K562 (cell line): ENCODE data around the gene GPR107. TPM values are rescaled to one million over a fixed set of nuclear protein-coding genes. Genes with fewer than 3 reads are reported as not detected.

ENCODE experiments used
- ARNT ChIP-seq, 2 experiments: fragments of 450-650 bp; IDR thresholded peaks; 2 replicates each; pipeline ENCODE4 v1.6.1; 2016; ENCODE audit warnings: mild to moderate bottlenecking in 1 of 2
- KLF1 ChIP-seq: fragments of 450-650 bp; IDR thresholded peaks from 2 replicates; pipeline ENCODE4 v1.6.1; 2016; ENCODE audit warnings: missing genetic modification characterization, missing compliant biosample characterization
- MEF2A ChIP-seq: IDR thresholded peaks from 2 replicates; pipeline ENCODE4 v1.6.1; 2011; ENCODE audit warnings: low read depth, mild to moderate bottlenecking, low read length, moderate library complexity; ENCODE audit not compliant: control insufficient read depth
- RBBP5 ChIP-seq: fragments of 200-600 bp; sonication (generic); IDR thresholded peaks from 2 replicates; pipeline ENCODE4 v1.6.1; 2012; ENCODE audit warnings: borderline replicate concordance, mild to moderate bottlenecking, low read length, control low read depth, inconsistent platforms; ENCODE audit not compliant: insufficient read depth, poor library complexity, severe bottlenecking
- TAF1 ChIP-seq: IDR thresholded peaks from 2 replicates; pipeline ENCODE4 v1.6.1; 2011; ENCODE audit warnings: mild to moderate bottlenecking, low read length, moderate library complexity; ENCODE audit not compliant: insufficient read depth, control insufficient read depth, severe bottlenecking; ENCODE audit errors: extremely low read depth
- TAL1 ChIP-seq: fragments of 450-650 bp; IDR thresholded peaks from 2 replicates; pipeline ENCODE4 v1.6.1; 2016; ENCODE audit warnings: mild to moderate bottlenecking
- TCF3 ChIP-seq: sonication (generic); formaldehyde crosslinking; IDR thresholded peaks from 2 replicates; pipeline ENCODE4 v1.4.0; 2020; ENCODE audit warnings: mild to moderate bottlenecking, missing genetic modification reagents
- ZEB2 ChIP-seq: fragments of 450-650 bp; IDR thresholded peaks from 2 replicates; pipeline ENCODE4 v1.6.1; 2016
- ZNF121 ChIP-seq: sonication (generic); formaldehyde crosslinking; conservative IDR thresholded peaks from 2 replicates; pipeline ENCODE4 v1.8.0; 2022; ENCODE audit warnings: missing genetic modification reagents
- polyA plus RNA-seq, 8 experiments: library from polyadenylated mRNA; depleted of rRNA in 4 of 8; stranded (reverse) in 5 of 8; unstranded in 3 of 8; fragments of >200 nt; fragmentation: Nextera tagmentation in 2 of 8; fragmentation: Illumina TruSeq in 1 of 8; extraction: Ambion mirVana in 2 of 8; extraction: Trizol in 1 of 8; gene quantifications; 2 replicates each; pipeline versions ENCODE4 v1.2.1 to v1.2.3, GENCODE V29; 2011 to 2014; ENCODE audit warnings: inconsistent platforms in 1 of 8, missing spikeins in 1 of 8
- total RNA-seq, 7 experiments: library from RNA; depleted of rRNA in 6 of 7; stranded (reverse); fragments of >200 nt in 6 of 7; fragmentation: Illumina TruSeq in 2 of 7; extraction: Trizol in 2 of 7; gene quantifications; 2 replicates each; pipeline versions ENCODE4 v1.2.1 to v1.2.3, GENCODE V29; 2011 to 2021; ENCODE audit warnings: low replicate concordance in 1 of 7
- TF ChIP-seq, protein P1 (sequence below): fragments of 450-650 bp; IDR thresholded peaks from 2 replicates; pipeline ENCODE4 v1.6.1; 2016; ENCODE audit warnings: mild to moderate bottlenecking, moderate library complexity
- TF ChIP-seq, protein P2 (sequence below): sonication (generic); formaldehyde crosslinking; IDR thresholded peaks from 2 replicates; pipeline ENCODE4 v1.9.0; 2022; ENCODE audit warnings: mild to moderate bottlenecking, missing genetic modification reagents
- TF ChIP-seq, protein P3 (sequence below), 2 experiments: fragments of 450-650 bp; IDR thresholded peaks; 2 replicates each; pipeline ENCODE4 v1.6.1; 2016

The GPR107 gene
- total and polyA plus RNA-seq, 9 of the 15 experiments (the other 6 are each of a cell fraction or from before 2014, with no cell fraction given) = 3.2 to 34.6 (median 14.4) TPM

DNA sequence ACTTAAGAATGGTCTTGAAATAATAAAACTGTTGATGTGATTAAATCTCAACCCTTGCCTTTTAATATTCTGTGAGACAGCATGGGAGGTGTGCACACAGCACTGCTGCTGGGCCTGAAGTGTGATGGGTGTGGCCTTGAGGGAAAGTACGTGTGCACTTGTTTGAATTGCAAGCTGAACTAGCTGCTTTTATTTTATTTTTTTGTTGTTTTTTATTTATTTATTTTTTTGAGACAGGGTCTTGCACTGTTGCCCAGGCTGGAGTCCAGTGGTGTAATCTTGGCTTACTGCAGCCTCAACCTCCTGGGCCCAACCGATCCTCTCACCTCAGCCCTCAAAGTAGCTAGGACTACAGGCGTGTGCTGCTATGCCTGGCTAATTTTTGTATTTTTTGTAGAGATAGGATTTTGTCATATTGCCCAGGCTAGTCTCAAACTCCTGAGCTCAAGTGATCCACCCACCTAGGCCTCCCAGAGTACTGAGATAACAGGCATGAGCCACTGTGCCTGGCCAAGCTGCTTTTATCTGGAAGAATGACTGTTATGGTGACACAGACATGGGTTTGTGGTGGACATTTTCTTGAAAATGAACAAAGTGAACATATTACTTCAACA lies 58.9 kb downstream of the GPR107 start (continued):
- TF ChIP-seq KLF1 (tag) (no peak; the same call in 1 of the 2 replicates), ZEB2 (peak; percentile 39; the same call in 1 of the 2 replicates), RBBP5 (no peak), ARNT (IDR thresholded peaks at IDR 0.05) (0 out of 4 replicates have a peak, but pooled peaks have one; percentile 22 to 63), MEF2A (peak; percentile 40; the same call in 1 of the 2 replicates), ZNF121 (peak; percentile 99), TCF3 (CRISPR knock-in tag) (peak; percentile 86), TAF1 (peak; percentile 16), TAL1 (peak; percentile 84; the same call in 1 of the 2 replicates)
- TF ChIP-seq, protein P1, sequence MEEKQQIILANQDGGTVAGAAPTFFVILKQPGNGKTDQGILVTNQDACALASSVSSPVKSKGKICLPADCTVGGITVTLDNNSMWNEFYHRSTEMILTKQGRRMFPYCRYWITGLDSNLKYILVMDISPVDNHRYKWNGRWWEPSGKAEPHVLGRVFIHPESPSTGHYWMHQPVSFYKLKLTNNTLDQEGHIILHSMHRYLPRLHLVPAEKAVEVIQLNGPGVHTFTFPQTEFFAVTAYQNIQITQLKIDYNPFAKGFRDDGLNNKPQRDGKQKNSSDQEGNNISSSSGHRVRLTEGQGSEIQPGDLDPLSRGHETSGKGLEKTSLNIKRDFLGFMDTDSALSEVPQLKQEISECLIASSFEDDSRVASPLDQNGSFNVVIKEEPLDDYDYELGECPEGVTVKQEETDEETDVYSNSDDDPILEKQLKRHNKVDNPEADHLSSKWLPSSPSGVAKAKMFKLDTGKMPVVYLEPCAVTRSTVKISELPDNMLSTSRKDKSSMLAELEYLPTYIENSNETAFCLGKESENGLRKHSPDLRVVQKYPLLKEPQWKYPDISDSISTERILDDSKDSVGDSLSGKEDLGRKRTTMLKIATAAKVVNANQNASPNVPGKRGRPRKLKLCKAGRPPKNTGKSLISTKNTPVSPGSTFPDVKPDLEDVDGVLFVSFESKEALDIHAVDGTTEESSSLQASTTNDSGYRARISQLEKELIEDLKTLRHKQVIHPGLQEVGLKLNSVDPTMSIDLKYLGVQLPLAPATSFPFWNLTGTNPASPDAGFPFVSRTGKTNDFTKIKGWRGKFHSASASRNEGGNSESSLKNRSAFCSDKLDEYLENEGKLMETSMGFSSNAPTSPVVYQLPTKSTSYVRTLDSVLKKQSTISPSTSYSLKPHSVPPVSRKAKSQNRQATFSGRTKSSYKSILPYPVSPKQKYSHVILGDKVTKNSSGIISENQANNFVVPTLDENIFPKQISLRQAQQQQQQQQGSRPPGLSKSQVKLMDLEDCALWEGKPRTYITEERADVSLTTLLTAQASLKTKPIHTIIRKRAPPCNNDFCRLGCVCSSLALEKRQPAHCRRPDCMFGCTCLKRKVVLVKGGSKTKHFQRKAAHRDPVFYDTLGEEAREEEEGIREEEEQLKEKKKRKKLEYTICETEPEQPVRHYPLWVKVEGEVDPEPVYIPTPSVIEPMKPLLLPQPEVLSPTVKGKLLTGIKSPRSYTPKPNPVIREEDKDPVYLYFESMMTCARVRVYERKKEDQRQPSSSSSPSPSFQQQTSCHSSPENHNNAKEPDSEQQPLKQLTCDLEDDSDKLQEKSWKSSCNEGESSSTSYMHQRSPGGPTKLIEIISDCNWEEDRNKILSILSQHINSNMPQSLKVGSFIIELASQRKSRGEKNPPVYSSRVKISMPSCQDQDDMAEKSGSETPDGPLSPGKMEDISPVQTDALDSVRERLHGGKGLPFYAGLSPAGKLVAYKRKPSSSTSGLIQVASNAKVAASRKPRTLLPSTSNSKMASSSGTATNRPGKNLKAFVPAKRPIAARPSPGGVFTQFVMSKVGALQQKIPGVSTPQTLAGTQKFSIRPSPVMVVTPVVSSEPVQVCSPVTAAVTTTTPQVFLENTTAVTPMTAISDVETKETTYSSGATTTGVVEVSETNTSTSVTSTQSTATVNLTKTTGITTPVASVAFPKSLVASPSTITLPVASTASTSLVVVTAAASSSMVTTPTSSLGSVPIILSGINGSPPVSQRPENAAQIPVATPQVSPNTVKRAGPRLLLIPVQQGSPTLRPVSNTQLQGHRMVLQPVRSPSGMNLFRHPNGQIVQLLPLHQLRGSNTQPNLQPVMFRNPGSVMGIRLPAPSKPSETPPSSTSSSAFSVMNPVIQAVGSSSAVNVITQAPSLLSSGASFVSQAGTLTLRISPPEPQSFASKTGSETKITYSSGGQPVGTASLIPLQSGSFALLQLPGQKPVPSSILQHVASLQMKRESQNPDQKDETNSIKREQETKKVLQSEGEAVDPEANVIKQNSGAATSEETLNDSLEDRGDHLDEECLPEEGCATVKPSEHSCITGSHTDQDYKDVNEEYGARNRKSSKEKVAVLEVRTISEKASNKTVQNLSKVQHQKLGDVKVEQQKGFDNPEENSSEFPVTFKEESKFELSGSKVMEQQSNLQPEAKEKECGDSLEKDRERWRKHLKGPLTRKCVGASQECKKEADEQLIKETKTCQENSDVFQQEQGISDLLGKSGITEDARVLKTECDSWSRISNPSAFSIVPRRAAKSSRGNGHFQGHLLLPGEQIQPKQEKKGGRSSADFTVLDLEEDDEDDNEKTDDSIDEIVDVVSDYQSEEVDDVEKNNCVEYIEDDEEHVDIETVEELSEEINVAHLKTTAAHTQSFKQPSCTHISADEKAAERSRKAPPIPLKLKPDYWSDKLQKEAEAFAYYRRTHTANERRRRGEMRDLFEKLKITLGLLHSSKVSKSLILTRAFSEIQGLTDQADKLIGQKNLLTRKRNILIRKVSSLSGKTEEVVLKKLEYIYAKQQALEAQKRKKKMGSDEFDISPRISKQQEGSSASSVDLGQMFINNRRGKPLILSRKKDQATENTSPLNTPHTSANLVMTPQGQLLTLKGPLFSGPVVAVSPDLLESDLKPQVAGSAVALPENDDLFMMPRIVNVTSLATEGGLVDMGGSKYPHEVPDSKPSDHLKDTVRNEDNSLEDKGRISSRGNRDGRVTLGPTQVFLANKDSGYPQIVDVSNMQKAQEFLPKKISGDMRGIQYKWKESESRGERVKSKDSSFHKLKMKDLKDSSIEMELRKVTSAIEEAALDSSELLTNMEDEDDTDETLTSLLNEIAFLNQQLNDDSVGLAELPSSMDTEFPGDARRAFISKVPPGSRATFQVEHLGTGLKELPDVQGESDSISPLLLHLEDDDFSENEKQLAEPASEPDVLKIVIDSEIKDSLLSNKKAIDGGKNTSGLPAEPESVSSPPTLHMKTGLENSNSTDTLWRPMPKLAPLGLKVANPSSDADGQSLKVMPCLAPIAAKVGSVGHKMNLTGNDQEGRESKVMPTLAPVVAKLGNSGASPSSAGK = 0 out of 2 replicates have a peak, but pooled peaks have one; percentile 19
- TF ChIP-seq, protein P2, sequence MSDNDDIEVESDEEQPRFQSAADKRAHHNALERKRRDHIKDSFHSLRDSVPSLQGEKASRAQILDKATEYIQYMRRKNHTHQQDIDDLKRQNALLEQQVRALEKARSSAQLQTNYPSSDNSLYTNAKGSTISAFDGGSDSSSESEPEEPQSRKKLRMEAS (CRISPR knock-in tag) = peak; percentile 48; the same call in 1 of the 2 replicates
- TF ChIP-seq, protein P3, sequence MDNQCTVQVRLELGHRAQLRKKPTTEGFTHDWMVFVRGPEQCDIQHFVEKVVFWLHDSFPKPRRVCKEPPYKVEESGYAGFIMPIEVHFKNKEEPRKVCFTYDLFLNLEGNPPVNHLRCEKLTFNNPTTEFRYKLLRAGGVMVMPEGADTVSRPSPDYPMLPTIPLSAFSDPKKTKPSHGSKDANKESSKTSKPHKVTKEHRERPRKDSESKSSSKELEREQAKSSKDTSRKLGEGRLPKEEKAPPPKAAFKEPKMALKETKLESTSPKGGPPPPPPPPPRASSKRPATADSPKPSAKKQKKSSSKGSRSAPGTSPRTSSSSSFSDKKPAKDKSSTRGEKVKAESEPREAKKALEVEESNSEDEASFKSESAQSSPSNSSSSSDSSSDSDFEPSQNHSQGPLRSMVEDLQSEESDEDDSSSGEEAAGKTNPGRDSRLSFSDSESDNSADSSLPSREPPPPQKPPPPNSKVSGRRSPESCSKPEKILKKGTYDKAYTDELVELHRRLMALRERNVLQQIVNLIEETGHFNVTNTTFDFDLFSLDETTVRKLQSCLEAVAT (IDR thresholded peaks at IDR 0.05) = 0 out of 4 replicates have a peak, but pooled peaks of 1 of the 2 experiments have one; percentile 13
